GM08714 (cell line): ENCODE data around the gene DSCAM.

ENCODE experiments used
- H3K4me3 ChIP-seq: fragments of 200-500 bp; sonication (Bioruptor generic); 2 replicates; pipeline ENCODE4 v1.5.1; 2014; ENCODE audit warnings: mild to moderate bottlenecking, low read length, inconsistent platforms
- ZNF274 ChIP-seq: IDR thresholded peaks from 2 replicates; pipeline ENCODE4 v1.6.1; 2012; ENCODE audit warnings: mild to moderate bottlenecking, low read depth, low read length

The DSCAM gene

DNA sequence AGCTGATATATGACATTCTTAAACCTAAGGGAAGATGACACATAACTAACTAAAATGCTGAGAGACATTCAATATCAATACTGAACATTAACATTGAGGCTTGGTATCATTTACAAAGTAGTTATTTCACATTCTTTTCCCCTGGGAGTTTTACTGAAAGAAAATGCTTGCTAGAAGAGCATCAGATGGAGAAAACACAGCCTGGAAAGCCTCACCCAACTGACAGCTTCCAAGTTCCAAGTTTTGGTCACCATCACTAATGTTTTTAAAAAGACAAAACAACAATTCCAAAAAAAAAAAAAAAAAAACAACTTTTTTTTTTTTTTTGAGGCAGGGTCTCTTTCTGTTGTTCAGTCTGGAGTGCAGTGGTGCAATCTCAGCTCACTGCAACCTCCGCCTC, 80.6 kb downstream of the DSCAM start:
- TF ChIP-seq ZNF274: no peak
- no peak overlapping the region for H3K4me3 ChIP-seq

- no peak overlapping the region for H3K4me3 ChIP-seq
- TF ChIP-seq ZNF274: no peak
Measured at GRCh38 chr21:40765811-40766210, 81.1 kb downstream of the DSCAM start.

DNA sequence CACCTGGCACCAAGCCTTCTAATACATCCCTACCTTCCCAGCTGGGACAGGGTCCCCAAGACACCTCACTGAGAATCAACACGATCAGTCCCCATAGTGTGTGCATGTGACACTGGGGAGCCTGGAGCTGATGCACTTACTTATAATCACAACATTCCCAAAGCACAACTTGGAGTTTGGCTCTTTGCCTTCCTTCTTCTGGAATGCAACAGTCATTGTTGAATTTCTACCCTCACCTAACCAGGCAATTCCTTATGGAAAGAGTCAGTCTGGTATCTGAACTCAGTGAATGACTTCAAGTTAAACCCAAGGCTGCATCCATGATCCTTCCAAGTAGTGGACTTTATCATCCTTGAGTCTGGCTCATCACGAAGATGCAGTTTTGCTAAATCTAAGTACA, 86.1 kb downstream of the DSCAM start:
- TF ChIP-seq ZNF274: no peak
- H3K4me3 ChIP-seq: no peak overlapping the region

DNA sequence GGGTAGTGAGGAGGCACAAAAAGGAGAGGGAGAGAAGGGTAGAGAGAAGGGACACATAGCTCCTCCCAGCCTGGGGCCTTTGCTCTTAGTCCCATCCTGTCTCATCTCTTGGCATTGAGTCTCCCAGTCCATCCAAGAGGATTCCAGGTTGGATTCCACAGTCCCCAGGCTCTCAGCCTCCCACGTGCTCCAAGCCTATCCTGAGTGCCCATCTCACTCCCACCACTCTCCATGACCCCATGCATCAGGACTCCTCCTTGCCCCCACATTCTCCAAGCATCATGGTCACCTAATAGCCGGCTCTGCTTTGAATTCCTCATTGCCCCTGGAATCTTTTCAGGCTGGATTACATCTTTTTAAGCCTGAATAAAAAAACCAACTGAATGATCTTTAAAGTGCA, 87.9 kb downstream of the DSCAM start:
- H3K4me3 ChIP-seq: no peak overlapping the region
- no peak for TF ChIP-seq ZNF274

GRCh38 chr21:40757366-40757765, 89.6 kb downstream of the DSCAM start:
- H3K4me3 ChIP-seq: no peak overlapping the region
- TF ChIP-seq ZNF274: no peak

GRCh38 chr21:40754466-40754865, 92.5 kb downstream of the DSCAM start:
- no peak overlapping the region for H3K4me3 ChIP-seq
- no peak for TF ChIP-seq ZNF274

GRCh38 chr21:40753756-40754155, 93.2 kb downstream of the DSCAM start:
- TF ChIP-seq ZNF274: no peak
- no peak overlapping the region for H3K4me3 ChIP-seq

GRCh38 chr21:40752125-40752524, 94.8 kb downstream of the DSCAM start:
- TF ChIP-seq ZNF274: no peak
- no peak overlapping the region for H3K4me3 ChIP-seq

DNA sequence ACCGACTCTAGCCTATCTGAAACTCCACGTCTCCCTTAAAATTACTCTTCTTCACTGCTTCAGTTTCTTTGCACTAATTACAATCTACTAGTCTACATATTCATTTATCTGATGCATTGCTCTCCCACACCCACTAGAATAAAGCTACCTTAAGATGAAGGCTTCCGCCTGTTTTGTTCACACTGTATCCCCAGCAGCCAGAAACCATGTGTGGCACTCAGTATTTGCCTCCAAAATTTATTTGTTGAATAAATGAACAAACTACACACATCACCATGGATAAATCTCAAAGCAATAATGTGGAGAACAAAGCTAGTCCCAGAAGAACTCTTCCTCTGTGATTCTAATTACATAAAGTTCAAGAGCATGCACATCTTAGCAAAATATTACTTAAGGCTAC, 95.7 kb downstream of the DSCAM start:
- no peak for TF ChIP-seq ZNF274
- H3K4me3 ChIP-seq: no peak overlapping the region

DNA sequence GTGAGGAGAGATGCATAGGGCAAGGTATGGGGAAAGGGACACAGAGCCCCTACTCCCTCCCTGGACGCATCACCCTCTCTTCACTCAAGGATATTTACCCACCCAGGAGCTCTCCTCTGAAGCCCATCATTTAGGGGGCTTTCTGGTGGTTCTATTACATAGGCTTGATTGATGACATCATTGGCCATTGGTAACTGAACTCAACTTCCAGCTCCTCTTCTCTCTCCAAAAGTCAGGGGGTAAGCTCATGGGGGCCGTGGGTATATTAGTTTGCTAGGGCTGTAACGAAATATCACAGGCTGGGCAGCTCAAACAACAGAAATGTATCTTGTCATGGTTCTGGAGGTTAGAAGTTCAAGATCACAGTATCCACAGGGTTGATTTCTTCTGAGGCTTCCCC, 110.8 kb downstream of the DSCAM start:
- TF ChIP-seq ZNF274: no peak

GRCh38 chr21:40733024-40733397, 113.9 kb downstream of the DSCAM start:
- TF ChIP-seq ZNF274: no peak
- H3K4me3 ChIP-seq: no peak overlapping the region

More for the DNA sequence above, 110.8 kb downstream of the DSCAM start:
- no peak overlapping the region for H3K4me3 ChIP-seq

DNA sequence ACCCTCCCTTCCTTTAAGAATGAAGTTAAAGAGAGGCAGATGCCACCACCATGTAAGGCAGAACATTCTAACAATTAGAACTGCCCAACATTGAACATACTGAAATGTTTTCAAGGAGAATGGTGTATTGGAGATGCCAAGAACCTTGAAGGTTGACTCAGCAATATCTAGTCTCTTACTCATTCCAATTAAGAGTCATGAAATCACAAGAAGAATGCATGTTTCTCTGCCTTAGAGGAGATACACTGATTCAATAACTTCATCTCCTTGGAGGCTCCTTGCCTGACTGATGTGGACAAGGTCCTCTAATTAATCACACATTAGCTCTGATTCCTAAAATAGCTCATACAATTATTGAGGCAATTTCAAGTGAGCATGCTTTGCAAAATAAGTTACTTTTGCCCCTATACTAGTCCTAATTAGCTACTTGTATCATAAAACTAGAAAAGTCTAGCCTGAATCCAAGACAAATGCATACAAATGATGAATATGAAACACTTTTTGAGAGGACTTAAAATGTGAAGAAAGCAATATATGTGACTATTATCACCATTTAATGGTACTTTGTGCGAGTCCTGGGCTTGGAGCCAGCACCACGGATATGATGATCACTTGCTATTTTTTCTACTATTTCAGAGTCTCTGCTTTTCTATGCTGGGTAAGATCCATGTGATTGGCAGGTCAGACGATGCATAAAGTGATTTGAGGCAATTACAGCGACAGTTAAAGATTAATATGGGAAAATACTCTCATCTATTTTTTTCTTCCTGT, 114.5 kb downstream of the DSCAM start:
- H3K4me3 ChIP-seq: no peak overlapping the region
- TF ChIP-seq ZNF274: no peak

GRCh38 chr21:40731206-40731605, 115.8 kb downstream of the DSCAM start:
- TF ChIP-seq ZNF274: no peak

GRCh38 chr21:40730426-40730800, 116.5 kb downstream of the DSCAM start:
- no peak overlapping the region for H3K4me3 ChIP-seq
- no peak for TF ChIP-seq ZNF274

More at GRCh38 chr21:40731206-40731605, 115.8 kb downstream of the DSCAM start:
- no peak overlapping the region for H3K4me3 ChIP-seq

GRCh38 chr21:40729761-40730425, 117.1 kb downstream of the DSCAM start:
- H3K4me3 ChIP-seq: no peak overlapping the region
- TF ChIP-seq ZNF274: no peak
